Caco-2 (cell line): ENCODE results near the gene BTN1A1. TPM values are rescaled to one million over a fixed set of nuclear protein-coding genes. Genes with fewer than 3 reads are reported as not detected.

Source experiments
- BruUV-seq: library from RNA; stranded (reverse); fragments of 400-500 nt; replicated peaks from 2 replicates; lab custom pipeline; 2021; lab: Mats Ljungman, UMichigan
- CTCF ChIA-PET: fragments of 300-600 bp; sonication (Branson Sonifier 250); formaldehyde crosslinking; loops from one replicate; lab custom pipeline; 2022; ENCODE audit warnings: antibody characterized with exemption; lab: Charles Lee
- POLR2A ChIA-PET: fragments of 300-600 bp; sonication (Branson Sonifier 250); formaldehyde crosslinking; loops from one replicate; lab custom pipeline; 2022; ENCODE audit warnings: antibody characterized with exemption; lab: Charles Lee
- DNase-seq, 2 experiments: peaks; one replicate each; pipeline versions ENCODE4 v3.0.0 to v3.0.0-alpha.2; 2020 to 2022
- H3K27me3 ChIP-seq: replicated peaks from 2 replicates; pipeline ENCODE4 v1.6.0; 2011; ENCODE audit warnings: low read length; ENCODE audit not compliant: control insufficient read depth, insufficient read depth
- H3K36me3 ChIP-seq: 2 replicates; pipeline ENCODE4 v1.5.1; 2011; ENCODE audit warnings: low read length; ENCODE audit not compliant: control insufficient read depth, insufficient read depth
- H3K4me1 ChIP-seq: fragments of 250-450 bp; sonication (Bioruptor Pico); 2 replicates; pipeline ENCODE4 v1.5.1; 2020; ENCODE audit warnings: mild to moderate bottlenecking
- H3K4me3 ChIP-seq: 2 replicates; pipeline ENCODE4 v1.5.1; 2011; ENCODE audit warnings: low read depth, mild to moderate bottlenecking, control low read depth, low read length
- H3K9me3 ChIP-seq: fragments of 250-450 bp; sonication (Bioruptor Pico); 2 replicates; pipeline ENCODE4 v1.5.1; 2020; ENCODE audit warnings: mild to moderate bottlenecking, moderate library complexity
- H3K27ac Mint-ChIP-seq: one replicate; pipeline ENCODE4 v1.8.0; 2022; ENCODE audit warnings: mixed read lengths; ENCODE audit not compliant: unreplicated experiment
- H3K27me3 Mint-ChIP-seq: one replicate; pipeline ENCODE4 v1.8.0; 2022; ENCODE audit warnings: mixed read lengths; ENCODE audit not compliant: insufficient read depth, unreplicated experiment
- H3K36me3 Mint-ChIP-seq: one replicate; pipeline ENCODE4 v1.8.0; 2022; ENCODE audit warnings: mild to moderate bottlenecking, mixed read lengths; ENCODE audit not compliant: insufficient read depth, unreplicated experiment
- H3K4me1 Mint-ChIP-seq: one replicate; pipeline ENCODE4 v1.8.0; 2022; ENCODE audit warnings: low read depth, mixed read lengths; ENCODE audit not compliant: unreplicated experiment
- H3K4me3 Mint-ChIP-seq: one replicate; pipeline ENCODE4 v1.8.0; 2022; ENCODE audit warnings: mild to moderate bottlenecking, moderate library complexity, mixed read lengths; ENCODE audit not compliant: unreplicated experiment
- H3K9me3 Mint-ChIP-seq: one replicate; pipeline ENCODE4 v1.8.0; 2022; ENCODE audit warnings: mixed read lengths; ENCODE audit not compliant: unreplicated experiment
- CTCF ChIP-seq, 2 experiments: fragments of 200-600 bp in 1 of 2; IDR thresholded peaks; 1 replicate in 1 of 2; 2 replicates in 1 of 2; pipeline versions ENCODE4 v1.5.1 to v1.8.0; 2011 to 2022; ENCODE audit warnings: antibody characterized with exemption in 1 of 2, control low read depth in 1 of 2, inconsistent platforms in 1 of 2, low read depth in 1 of 2, low read length in 1 of 2, mild to moderate bottlenecking in 1 of 2, moderate library complexity in 1 of 2; ENCODE audit not compliant: insufficient read depth in 1 of 2, severe bottlenecking in 1 of 2, unreplicated experiment in 1 of 2
- intact Hi-C: fragments of 100-400 bp; cut with micrococcal nuclease; formaldehyde crosslinking; loops from one replicate; pipeline ENCODE4 v1.10.0; 2022; ENCODE audit not compliant: unreplicated experiment
- total RNA-seq: library from RNA; stranded (reverse); gene quantifications from 2 replicates; pipeline ENCODE4 v1.2.3, GENCODE V29; 2022

The BTN1A1 gene
- total RNA-seq, 1 experiment from 2014 or later, result 7.3 TPM

DNA sequence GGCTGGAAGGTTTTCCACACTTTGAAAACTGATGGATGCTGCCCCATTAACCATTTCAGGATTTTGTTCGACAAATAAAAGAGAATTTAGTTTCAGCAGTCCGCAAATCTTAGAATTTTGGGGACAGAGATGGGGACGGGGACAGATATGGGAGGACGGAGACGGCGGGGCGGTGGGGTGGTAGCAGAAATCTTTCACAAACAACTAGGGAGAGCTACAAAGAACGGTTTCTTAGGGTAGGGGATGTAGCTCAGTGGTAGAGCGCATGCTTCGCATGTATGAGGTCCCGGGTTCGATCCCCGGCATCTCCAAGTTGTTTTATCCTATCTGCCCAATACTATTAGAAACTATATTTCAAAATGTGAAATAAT is 53.1 kb downstream of the BTN1A1 start:
- ChIA-PET CTCF (interaction anchor here (2.4 kb wide), 1 partner anchor 212 kb away, joined by 11 read pairs; no protein-coding TSS in a partner anchor), POLR2A (interaction anchor here (1.0 to 1.5 kb wide), 2 partner anchors 15 to 268 kb away, joined by 3 read pairs; partner anchors contain the start of gene HMGN4)
- Mint-ChIP-seq H3K4me3 (no peak overlapping the region), H3K27me3 (no peaks in the 10 kb centered on the region), H3K4me1 (peaks cover 8% of the 10 kb centered on the region), H3K27ac (no peak overlapping the region), H3K36me3 (peaks cover 12% of the 10 kb centered on the region), H3K9me3 (no peaks in the 10 kb centered on the region)
- Histone ChIP-seq H3K4me3 (peak overlapping the region; percentile 55), H3K9me3 (no peaks in the 10 kb centered on the region), H3K36me3 (no peaks in the 10 kb centered on the region), H3K4me1 (peaks cover 5% of the 10 kb centered on the region; the same call in 1 of the 2 replicates), H3K27me3 (no peaks in the 10 kb centered on the region)
- no peak for TF ChIP-seq CTCF (IDR thresholded peaks at IDR 0.05; ENCODE audit: insufficient read depth in 1 of 2, low read depth in 1 of 2, low read length in 1 of 2, severe bottlenecking in 1 of 2, unreplicated experiment in 1 of 2)
- intact Hi-C loops, result loop anchor here (1.0 kb wide), 2 partner anchors 16 to 32 kb away; no protein-coding TSS in a partner anchor
- BruUV-seq, result no TSS peak
- DNase-seq, result peak; percentile 67 to 83

DNA sequence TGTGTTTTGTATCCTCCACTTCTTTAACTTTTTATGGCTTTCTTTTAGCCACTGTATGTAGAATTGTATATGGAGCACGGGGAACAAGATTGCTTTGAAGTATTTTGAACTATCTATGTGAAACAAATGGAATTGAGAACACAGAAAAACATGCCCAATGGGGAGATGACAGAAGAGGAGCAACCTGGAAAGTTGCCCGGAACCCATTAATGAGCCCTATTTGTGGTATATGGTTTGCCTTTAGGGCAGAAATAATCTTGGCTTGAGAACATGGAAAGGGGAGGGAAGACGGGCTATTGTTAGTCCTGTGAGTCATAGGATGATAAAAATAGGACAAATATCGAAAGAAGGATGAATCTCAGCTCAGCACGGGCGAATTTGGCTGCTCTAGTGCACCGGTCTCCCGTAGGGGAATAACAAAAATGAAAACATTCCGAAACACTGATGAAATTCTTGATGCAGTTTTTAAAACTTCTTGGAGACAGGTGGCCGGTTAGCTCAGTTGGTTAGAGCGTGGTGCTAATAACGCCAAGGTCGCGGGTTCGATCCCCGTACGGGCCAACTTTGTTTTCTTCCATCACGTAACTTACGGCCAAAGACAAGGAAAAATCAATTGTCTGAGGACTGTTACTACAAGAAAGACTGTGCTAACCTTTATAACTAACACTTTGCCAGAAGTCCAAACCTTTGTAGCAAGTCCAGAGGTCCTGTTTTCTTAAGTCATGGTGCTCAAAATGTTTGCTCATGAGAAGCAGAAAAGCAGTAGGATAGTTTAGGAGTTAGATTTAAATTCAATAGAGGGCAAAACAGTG is 53.7 kb downstream of the BTN1A1 start:
- no peak overlapping the region for H3K4me3 Mint-ChIP-seq
- peak; percentile 74 to 86 for DNase-seq
- H3K9me3 Mint-ChIP-seq, result no peaks in the 10 kb centered on the region
- H3K9me3 ChIP-seq, result no peaks in the 10 kb centered on the region
- H3K4me3 ChIP-seq, result peak overlapping the region; percentile 55
- intact Hi-C loops, result loop anchor here (1.0 kb wide), 4 partner anchors 14 to 213 kb away; no protein-coding TSS in a partner anchor
- H3K36me3 Mint-ChIP-seq, result peaks cover 12% of the 10 kb centered on the region
- H3K4me1 ChIP-seq, result peaks cover 5% of the 10 kb centered on the region; the same call in 1 of the 2 replicates
- CTCF ChIA-PET, result interaction anchor here (2.4 kb wide), 1 partner anchor 212 kb away, joined by 11 read pairs; no protein-coding TSS in a partner anchor
- POLR2A ChIA-PET, result interaction anchor here (1.0 to 1.5 kb wide), 2 partner anchors 16 to 268 kb away, joined by 3 read pairs; partner anchors contain the start of gene HMGN4
- H3K27me3 Mint-ChIP-seq, result no peaks in the 10 kb centered on the region
- no TSS peak for BruUV-seq
- H3K36me3 ChIP-seq, result no peaks in the 10 kb centered on the region
- no peak for TF ChIP-seq CTCF (IDR thresholded peaks at IDR 0.05; ENCODE audit: insufficient read depth in 1 of 2, low read depth in 1 of 2, low read length in 1 of 2, severe bottlenecking in 1 of 2, unreplicated experiment in 1 of 2)
- no peak overlapping the region for H3K27ac Mint-ChIP-seq
- H3K27me3 ChIP-seq, result no peaks in the 10 kb centered on the region
- peaks cover 8% of the 10 kb centered on the region for H3K4me1 Mint-ChIP-seq

- no peaks in the 10 kb centered on the region for H3K9me3 Mint-ChIP-seq
- ChIA-PET CTCF (interaction anchor here (2.4 kb wide), 1 partner anchor 213 kb away, joined by 11 read pairs; no protein-coding TSS in a partner anchor), POLR2A (interaction anchor here (1.5 kb wide), 1 partner anchor 269 kb away, joined by 3 read pairs; a partner anchor contains a TSS)
- TF ChIP-seq CTCF (IDR thresholded peaks at IDR 0.05; ENCODE audit: insufficient read depth in 1 of 2, low read depth in 1 of 2, low read length in 1 of 2, severe bottlenecking in 1 of 2, unreplicated experiment in 1 of 2), result no peak
- H3K36me3 ChIP-seq, result no peaks in the 10 kb centered on the region
- peak overlapping the region; percentile 55 for H3K4me3 ChIP-seq
- peaks cover 5% of the 10 kb centered on the region; the same call in 1 of the 2 replicates for H3K4me1 ChIP-seq
- H3K27me3 ChIP-seq, result no peaks in the 10 kb centered on the region
- H3K9me3 ChIP-seq, result no peaks in the 10 kb centered on the region
- H3K36me3 Mint-ChIP-seq, result peaks cover 12% of the 10 kb centered on the region
- H3K4me1 Mint-ChIP-seq, result peaks cover 8% of the 10 kb centered on the region
- no TSS peak for BruUV-seq
- intact Hi-C loops, result loop anchor here (1.0 kb wide), 2 partner anchors 14 to 213 kb away; no protein-coding TSS in a partner anchor
- H3K4me3 Mint-ChIP-seq, result no peak overlapping the region
- DNase-seq, result peak in 1 of 2 experiments; percentile 29
- no peak overlapping the region for H3K27ac Mint-ChIP-seq
- no peaks in the 10 kb centered on the region for H3K27me3 Mint-ChIP-seq
Measured at GRCh38 chr6:26554447-26554696, 54.3 kb downstream of the BTN1A1 start.
